Natural killer cell (primary cell): ENCODE results near the gene DLGAP3. TPM values are rescaled to one million over a fixed set of nuclear protein-coding genes. Genes with fewer than 3 reads are reported as not detected.
"Not testable (repeated sequence)": the region's sequence is repeated elsewhere in the genome, so short reads cannot be mapped to it uniquely, and the experiment has no call there.

Experiments
- ATAC-seq, 3 donors: fragments of 150-1000 bp in 2 of 3; fragments of 200-7000 bp in 1 of 3; cut with Tn5 transposase; 1 replicate in 1 of 3; 2 replicates in 2 of 3; pipeline ENCODE4 v1.10.0; 2021; ENCODE audit warnings: mild to moderate bottlenecking in 2 of 3, moderate library complexity in 2 of 3
- DNase-seq, 2 donors: peaks; one replicate each; pipeline versions ENCODE4 v3.0.0 to v3.0.0-alpha.2; 2013 to 2021; ENCODE audit warnings: mixed read lengths in 1 of 2
- H3K27ac ChIP-seq: one replicate; pipeline ENCODE4 v1.5.1; 2013; ENCODE audit warnings: mild to moderate bottlenecking, low read length
- H3K27me3 ChIP-seq: one replicate; pipeline ENCODE4 v1.6.1; 2013; ENCODE audit warnings: low read length; ENCODE audit not compliant: control insufficient read depth, insufficient read depth
- H3K36me3 ChIP-seq: one replicate; pipeline ENCODE4 v1.6.1; 2013; ENCODE audit warnings: low read length; ENCODE audit not compliant: control insufficient read depth, insufficient read depth
- H3K4me1 ChIP-seq: one replicate; pipeline ENCODE4 v1.6.1; 2013; ENCODE audit warnings: low read length; ENCODE audit not compliant: control insufficient read depth, insufficient read depth
- H3K4me3 ChIP-seq: one replicate; pipeline ENCODE4 v1.5.1; 2013; ENCODE audit warnings: low read length
- H3K9me3 ChIP-seq: one replicate; pipeline ENCODE4 v1.6.1; 2013; ENCODE audit warnings: low read length; ENCODE audit not compliant: control insufficient read depth, insufficient read depth
- H3K27ac Mint-ChIP-seq, 2 donors: one replicate each; pipeline ENCODE4 v1.8.0; 2022; ENCODE audit warnings: mild to moderate bottlenecking in 2 of 2, mixed read lengths in 2 of 2, moderate library complexity in 1 of 2
- H3K27me3 Mint-ChIP-seq, 2 donors: one replicate each; pipeline ENCODE4 v1.8.0; 2022; ENCODE audit warnings: low read depth in 2 of 2, mixed read lengths in 2 of 2
- H3K36me3 Mint-ChIP-seq: one replicate; pipeline ENCODE4 v1.8.0; 2022; ENCODE audit warnings: mixed read lengths
- H3K4me1 Mint-ChIP-seq, 2 donors: one replicate each; pipeline ENCODE4 v1.8.0; 2022; ENCODE audit warnings: mixed read lengths in 2 of 2
- H3K4me3 Mint-ChIP-seq: one replicate; pipeline ENCODE4 v1.8.0; 2022; ENCODE audit warnings: mild to moderate bottlenecking, moderate library complexity, mixed read lengths
- H3K9me3 Mint-ChIP-seq, 2 donors: one replicate each; pipeline ENCODE4 v1.8.0; 2022; ENCODE audit warnings: mixed read lengths in 2 of 2
- WGBS: methylation state at CpG from one replicate; pipeline ENCODE4 v1.1.7; 2013; ENCODE audit warnings: missing lambda C conversion rate; ENCODE audit not compliant: insufficient coverage; 5-methylcytosine and 5-hydroxymethylcytosine counted together
- intact Hi-C: fragments of 100-400 bp; cut with micrococcal nuclease; formaldehyde crosslinking; loops from one replicate; pipeline ENCODE4 v1.14.2; 2022
- total RNA-seq, 4 donors: library from RNA; stranded (reverse); fragments of 120-200 nt in 1 of 4; gene quantifications; one replicate each; pipeline versions ENCODE4 v1.2.3 to v1.2.4, GENCODE V29; 2013 to 2022
- TF ChIP-seq, protein P1 (sequence below): fragments of 200-600 bp; IDR thresholded peaks from one replicate; pipeline ENCODE4 v1.8.0; 2022; ENCODE audit warnings: antibody characterized with exemption

The DLGAP3 gene
- total RNA-seq, 3 donors from 2014 or later (not counting 1 experiment from before 2014, with no cell fraction given) = 0.33 to 0.38 (median 0.36) TPM

DNA sequence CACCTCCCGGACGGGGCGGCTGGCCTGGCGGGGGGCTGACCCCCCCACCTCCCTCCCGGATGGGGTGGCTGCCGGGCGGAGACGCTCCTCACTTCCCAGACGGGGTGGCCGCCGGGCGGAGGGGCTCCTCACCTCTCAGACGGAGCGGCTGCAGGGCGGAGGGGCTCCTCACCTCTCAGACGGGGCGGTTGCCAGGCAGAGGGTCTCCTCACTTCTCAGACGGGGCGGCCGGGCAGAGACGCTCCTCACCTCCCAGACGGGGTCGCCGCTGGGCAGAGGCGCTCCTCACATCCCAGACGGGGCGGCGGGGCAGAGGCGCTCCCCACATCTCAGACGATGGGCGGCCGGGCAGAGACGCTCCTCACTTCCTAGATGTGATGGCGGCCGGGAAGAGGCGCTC is 38.2 kb upstream of the DLGAP3 start:
- H3K9me3 Mint-ChIP-seq, H3K9me3 ChIP-seq, H3K4me3 Mint-ChIP-seq, H3K4me3 ChIP-seq, H3K36me3 Mint-ChIP-seq, H3K27me3 Mint-ChIP-seq, H3K36me3 ChIP-seq, H3K27me3 ChIP-seq, DNase-seq, H3K27ac ChIP-seq, H3K27ac Mint-ChIP-seq, intact Hi-C loops, ATAC-seq: not testable (repeated sequence)
- peaks cover 14 to 24% of the 10 kb centered on the region in 2 donors for H3K4me1 Mint-ChIP-seq
- peaks cover 16% of the 10 kb centered on the region for H3K4me1 ChIP-seq
- WGBS = no CpG with 5 or more reads among the region's 36 CpGs

DNA sequence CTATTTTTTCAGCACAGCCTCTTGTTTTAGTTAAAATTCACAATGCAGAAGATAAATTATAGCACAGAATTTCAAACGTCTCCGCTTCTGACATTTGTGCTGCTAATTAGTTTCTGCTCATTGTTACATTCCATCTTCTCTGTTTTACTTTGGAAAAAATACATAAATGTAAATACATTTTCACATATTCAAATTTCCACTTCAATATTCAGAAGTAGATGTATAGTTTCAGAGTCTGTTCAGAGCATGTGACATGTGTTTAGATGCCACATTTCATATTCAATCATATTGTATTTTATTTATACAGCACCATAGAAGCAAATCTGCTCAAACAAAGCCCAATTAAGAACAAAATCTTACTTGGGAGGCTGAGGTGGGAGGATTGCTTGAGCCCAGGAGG is 36.1 kb upstream of the DLGAP3 start:
- Histone ChIP-seq H3K27me3 (no peaks in the 10 kb centered on the region), H3K36me3 (no peaks in the 10 kb centered on the region), H3K4me1 (peaks cover 16% of the 10 kb centered on the region), H3K4me3 (no peak overlapping the region), H3K27ac (no peak overlapping the region), H3K9me3 (peaks cover 6% of the 10 kb centered on the region)
- no peaks in the 10 kb centered on the region for H3K36me3 Mint-ChIP-seq
- no peak for ATAC-seq
- H3K9me3 Mint-ChIP-seq = no peaks in the 10 kb centered on the region
- WGBS = 100% methylated on average over 2 of the region's 2 CpGs
- H3K27ac Mint-ChIP-seq = no peak overlapping the region
- TF ChIP-seq, protein P1, sequence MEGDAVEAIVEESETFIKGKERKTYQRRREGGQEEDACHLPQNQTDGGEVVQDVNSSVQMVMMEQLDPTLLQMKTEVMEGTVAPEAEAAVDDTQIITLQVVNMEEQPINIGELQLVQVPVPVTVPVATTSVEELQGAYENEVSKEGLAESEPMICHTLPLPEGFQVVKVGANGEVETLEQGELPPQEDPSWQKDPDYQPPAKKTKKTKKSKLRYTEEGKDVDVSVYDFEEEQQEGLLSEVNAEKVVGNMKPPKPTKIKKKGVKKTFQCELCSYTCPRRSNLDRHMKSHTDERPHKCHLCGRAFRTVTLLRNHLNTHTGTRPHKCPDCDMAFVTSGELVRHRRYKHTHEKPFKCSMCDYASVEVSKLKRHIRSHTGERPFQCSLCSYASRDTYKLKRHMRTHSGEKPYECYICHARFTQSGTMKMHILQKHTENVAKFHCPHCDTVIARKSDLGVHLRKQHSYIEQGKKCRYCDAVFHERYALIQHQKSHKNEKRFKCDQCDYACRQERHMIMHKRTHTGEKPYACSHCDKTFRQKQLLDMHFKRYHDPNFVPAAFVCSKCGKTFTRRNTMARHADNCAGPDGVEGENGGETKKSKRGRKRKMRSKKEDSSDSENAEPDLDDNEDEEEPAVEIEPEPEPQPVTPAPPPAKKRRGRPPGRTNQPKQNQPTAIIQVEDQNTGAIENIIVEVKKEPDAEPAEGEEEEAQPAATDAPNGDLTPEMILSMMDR = no peak
- DNase-seq = no peak
- H3K4me3 Mint-ChIP-seq = no peak overlapping the region
- intact Hi-C loops = no loop called here
- peaks cover 0 to 10% of the 10 kb centered on the region in 2 donors for H3K4me1 Mint-ChIP-seq
- no peaks in the 10 kb centered on the region for H3K27me3 Mint-ChIP-seq

DNA sequence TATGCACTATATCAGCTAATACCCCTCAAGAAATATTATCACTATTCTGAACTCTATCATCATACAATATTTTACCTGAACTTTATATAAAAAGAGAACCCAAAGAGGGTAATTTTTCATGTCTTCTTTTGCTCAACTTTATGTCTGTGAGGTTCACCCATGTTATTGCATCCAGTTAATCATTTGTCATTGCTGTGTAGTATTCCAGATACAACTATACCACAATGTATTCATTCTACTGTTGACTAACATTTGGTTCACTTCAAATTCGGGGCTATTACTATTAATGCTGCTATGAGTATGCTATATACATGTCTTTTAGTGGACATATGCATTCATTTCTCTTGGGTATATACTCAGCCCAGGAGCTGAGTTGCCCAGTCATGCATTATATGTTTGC is 21.0 kb upstream of the DLGAP3 start:
- Histone ChIP-seq H3K4me3 (no peak overlapping the region), H3K36me3 (no peaks in the 10 kb centered on the region), H3K9me3 (no peaks in the 10 kb centered on the region), H3K4me1 (no peaks in the 10 kb centered on the region), H3K27ac (no peak overlapping the region), H3K27me3 (peaks cover 3% of the 10 kb centered on the region)
- H3K4me3 Mint-ChIP-seq = no peak overlapping the region
- peaks cover 14% of the 10 kb centered on the region in 2 donors for H3K27me3 Mint-ChIP-seq
- H3K36me3 Mint-ChIP-seq = no peaks in the 10 kb centered on the region
- no CpG with 5 or more reads among the region's 1 CpG for WGBS
- ATAC-seq = no peak
- intact Hi-C loops = no loop called here
- no peaks in the 10 kb centered on the region for H3K4me1 Mint-ChIP-seq
- TF ChIP-seq, protein P1 = no peak
- H3K27ac Mint-ChIP-seq = no peak overlapping the region
- DNase-seq = no peak
- no peaks in the 10 kb centered on the region for H3K9me3 Mint-ChIP-seq

DNA sequence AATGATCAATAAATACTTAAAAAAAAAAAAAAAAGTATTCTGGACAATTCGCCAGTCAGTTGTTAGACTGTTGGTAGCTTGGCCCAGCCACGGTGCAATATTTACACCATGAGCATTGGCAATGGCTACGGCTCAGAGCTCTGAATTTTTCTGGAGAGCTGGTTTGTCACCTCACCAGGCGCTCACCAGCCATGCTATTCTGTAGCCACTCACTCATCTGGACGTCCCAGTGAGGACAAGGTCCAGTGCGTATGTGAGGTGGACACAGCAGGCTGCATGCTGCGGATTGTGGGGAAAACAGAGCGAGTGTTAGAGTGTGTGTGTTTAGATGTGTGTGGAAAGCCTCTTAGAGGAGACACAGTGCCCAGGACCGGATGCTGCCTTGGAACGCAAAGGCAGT is 19.3 kb upstream of the DLGAP3 start:
- H3K27ac Mint-ChIP-seq, H3K27me3 ChIP-seq, H3K4me3 ChIP-seq, intact Hi-C loops, H3K9me3 ChIP-seq, H3K9me3 Mint-ChIP-seq, H3K4me1 ChIP-seq, DNase-seq, H3K36me3 Mint-ChIP-seq, H3K4me3 Mint-ChIP-seq, H3K27ac ChIP-seq, H3K36me3 ChIP-seq, H3K4me1 Mint-ChIP-seq, ATAC-seq: not testable (repeated sequence)
- 92% methylated on average over 8 of the region's 10 CpGs for WGBS
- peaks cover 17 to 19% of the 10 kb centered on the region in 2 donors for H3K27me3 Mint-ChIP-seq

DNA sequence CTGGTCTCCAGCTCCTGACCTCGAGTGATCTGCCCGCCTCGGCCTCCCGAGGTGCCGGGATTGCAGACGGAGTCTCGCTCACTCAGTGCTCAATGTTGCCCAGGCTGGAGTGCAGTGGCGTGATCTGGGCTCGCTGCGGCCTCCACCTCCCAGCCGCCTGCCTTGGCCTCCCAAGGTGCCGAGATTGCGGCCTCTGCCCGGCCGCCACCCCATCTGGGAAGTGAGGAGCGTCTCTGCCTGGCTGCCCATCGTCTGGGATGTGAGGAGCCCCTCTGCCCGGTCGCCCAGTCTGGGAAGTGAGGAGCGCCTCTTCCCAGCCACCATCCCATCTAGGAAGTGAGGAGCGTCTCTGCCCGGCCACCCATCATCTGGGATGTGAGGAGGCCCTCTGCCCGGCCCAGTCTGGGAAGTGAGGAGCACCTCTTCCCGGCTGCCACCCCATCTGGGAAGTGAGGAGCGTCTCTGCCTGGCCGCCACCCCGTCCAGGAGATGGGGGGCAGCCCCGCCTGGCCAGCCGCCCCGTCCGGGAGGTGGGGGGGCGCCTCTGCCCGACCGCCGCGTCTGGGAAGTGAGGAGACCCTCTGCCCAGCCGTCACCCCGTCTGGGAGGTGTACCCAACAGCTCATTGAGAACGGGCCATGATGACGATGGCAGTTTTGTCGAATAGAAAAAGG is 18.3 kb upstream of the DLGAP3 start:
- intact Hi-C loops, H3K4me1 Mint-ChIP-seq, H3K36me3 Mint-ChIP-seq, H3K27ac Mint-ChIP-seq, ATAC-seq, H3K4me1 ChIP-seq, H3K4me3 ChIP-seq, DNase-seq, H3K9me3 ChIP-seq, H3K36me3 ChIP-seq, H3K27me3 ChIP-seq, H3K9me3 Mint-ChIP-seq, H3K4me3 Mint-ChIP-seq, H3K27ac ChIP-seq: not testable (repeated sequence)
- H3K27me3 Mint-ChIP-seq = peaks cover 18 to 23% of the 10 kb centered on the region in 2 donors
- 94% methylated on average over 37 of the region's 41 CpGs for WGBS
